Activated CD8-positive, alpha-beta memory T cell treated with anti-CD3 and anti-CD28 coated beads, Interleukin-2, amount 50 U/mL, for 1 hour (primary cell): ENCODE data around the gene PLA2G4E.

Source experiments
- DNase-seq: peaks from one replicate; pipeline ENCODE4 v3.0.0-alpha.2; 2020; ENCODE audit errors: extremely low read depth

The PLA2G4E gene, protein sequence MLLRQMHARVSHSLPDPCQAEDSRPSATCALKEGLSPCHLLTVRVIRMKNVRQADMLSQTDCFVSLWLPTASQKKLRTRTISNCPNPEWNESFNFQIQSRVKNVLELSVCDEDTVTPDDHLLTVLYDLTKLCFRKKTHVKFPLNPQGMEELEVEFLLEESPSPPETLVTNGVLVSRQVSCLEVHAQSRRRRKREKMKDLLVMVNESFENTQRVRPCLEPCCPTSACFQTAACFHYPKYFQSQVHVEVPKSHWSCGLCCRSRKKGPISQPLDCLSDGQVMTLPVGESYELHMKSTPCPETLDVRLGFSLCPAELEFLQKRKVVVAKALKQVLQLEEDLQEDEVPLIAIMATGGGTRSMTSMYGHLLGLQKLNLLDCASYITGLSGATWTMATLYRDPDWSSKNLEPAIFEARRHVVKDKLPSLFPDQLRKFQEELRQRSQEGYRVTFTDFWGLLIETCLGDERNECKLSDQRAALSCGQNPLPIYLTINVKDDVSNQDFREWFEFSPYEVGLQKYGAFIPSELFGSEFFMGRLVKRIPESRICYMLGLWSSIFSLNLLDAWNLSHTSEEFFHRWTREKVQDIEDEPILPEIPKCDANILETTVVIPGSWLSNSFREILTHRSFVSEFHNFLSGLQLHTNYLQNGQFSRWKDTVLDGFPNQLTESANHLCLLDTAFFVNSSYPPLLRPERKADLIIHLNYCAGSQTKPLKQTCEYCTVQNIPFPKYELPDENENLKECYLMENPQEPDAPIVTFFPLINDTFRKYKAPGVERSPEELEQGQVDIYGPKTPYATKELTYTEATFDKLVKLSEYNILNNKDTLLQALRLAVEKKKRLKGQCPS

DNA sequence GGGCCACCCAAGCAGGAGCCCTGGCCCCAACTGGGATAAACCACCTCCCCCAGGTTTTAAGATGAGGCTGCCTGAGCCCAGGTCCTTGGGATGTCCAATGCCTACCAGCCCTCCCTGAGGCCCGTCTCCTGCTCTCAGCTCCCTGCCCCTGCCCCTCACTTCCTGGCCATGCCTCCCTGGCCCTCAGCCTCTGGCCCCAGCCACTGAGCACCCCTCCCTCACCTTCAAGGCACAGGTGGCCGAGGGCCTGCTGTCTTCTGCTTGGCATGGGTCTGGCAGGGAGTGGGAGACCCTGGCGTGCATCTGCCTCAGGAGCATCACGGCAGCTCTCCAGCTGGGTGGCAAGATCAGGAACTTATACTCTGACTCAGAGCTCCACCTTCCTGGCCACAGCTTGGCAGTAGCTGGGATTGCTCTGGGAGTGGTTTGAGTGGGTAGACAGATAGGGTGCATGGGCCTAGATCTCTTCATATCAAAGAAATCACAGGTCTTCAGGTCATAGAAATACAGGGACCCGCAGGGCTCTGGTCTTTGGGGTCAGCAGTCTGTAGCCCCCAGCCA is at the start of gene PLA2G4E:
TSS of gene PLA2G4E (minus strand) at position 330 of the 561 bp plus-strand sequence. CDS start at position 318, 12 bp downstream.
- DNase-seq: no peak

- no peak for DNase-seq
Observed at GRCh38 chr15:42070279-42070975, 49.6 kb upstream of the PLA2G4E start.

DNA sequence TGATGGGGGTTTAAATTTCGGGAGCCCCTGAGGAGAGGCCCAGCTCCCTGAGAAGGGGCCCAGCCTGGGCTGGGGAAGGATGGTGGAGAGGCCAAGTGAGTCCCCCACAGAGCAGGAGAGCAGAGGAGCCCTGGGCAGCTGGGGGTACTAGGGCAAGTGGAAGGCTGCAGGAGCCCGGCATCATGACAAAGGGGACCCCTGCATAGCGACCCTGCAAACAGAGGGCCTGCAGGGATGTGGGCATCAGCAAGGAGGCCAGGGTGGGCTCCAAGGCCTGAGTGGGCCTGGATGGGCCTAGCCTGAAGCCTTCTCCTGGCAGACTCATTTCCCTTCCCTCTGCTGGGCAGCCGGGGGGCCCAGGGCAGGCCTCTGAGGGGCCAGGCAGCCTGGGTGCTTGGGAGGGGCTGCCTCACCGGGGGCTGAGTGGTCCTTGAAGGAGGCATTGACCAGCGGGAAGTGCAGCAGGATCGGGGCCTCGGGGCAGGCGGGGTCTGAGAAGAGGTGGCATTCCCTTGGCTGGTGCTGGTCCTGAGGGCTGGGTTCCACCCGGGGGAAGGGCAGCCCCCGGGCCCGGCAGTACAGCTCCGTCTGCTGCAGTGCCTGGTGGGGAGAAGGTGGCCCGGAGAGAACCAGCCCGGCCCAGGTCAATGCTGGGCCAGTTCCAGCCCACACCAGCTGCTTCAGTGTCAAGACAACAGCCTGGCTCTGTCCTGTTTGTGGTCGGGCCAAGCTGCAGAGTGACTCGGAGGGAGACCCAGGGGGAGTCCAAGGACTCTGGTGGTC is 48.8 kb upstream of the PLA2G4E start:
- DNase-seq: no peak

DNA sequence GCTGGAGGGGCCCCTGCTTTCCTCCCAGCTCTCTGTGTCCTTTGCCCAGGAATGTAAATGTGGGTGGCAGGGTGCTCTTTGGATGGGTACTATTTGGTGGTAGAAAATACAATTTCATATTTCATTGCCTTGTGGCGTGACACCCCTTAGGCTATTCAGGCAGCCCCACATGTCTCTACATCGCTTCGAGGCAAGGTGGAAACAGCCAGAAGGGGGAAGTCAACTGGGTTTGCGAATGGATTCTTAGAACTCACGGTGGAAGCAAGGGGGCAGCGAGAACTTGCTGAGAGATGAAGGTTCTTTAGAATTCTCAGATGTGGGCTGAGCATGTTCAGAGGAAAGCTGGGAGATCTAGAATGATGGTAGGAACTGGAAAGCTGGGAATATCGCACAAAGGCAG is 48.2 kb upstream of the PLA2G4E start:
- DNase-seq: no peak

GRCh38 chr15:42068601-42069000 is 47.8 kb upstream of the PLA2G4E start:
- DNase-seq: no peak

GRCh38 chr15:42066764-42067415 is 46.0 kb upstream of the PLA2G4E start:
- DNase-seq: no peak

- DNase-seq: no peak
Observed at GRCh38 chr15:42065468-42065867, 44.6 kb upstream of the PLA2G4E start.

DNA sequence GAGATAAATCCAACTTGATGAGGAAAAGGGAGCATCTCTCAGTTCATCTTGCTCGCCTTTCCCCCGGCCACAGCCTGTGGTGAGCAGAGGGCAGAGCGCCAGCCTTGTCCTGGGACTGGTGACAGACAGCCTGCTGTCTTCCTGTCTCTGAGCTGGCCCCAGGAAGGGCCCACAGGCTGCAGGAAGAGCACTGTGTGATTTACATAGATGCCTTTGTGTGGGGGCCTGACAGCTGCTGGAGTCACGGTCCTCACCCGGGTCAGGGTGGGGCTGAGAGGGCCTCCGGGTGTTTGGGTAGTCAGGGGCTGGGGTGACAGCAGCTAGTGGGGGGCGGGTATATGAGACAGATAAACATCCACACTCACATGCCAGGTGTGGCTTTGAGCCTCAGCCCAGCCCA is 44.2 kb upstream of the PLA2G4E start:
- no peak for DNase-seq

DNA sequence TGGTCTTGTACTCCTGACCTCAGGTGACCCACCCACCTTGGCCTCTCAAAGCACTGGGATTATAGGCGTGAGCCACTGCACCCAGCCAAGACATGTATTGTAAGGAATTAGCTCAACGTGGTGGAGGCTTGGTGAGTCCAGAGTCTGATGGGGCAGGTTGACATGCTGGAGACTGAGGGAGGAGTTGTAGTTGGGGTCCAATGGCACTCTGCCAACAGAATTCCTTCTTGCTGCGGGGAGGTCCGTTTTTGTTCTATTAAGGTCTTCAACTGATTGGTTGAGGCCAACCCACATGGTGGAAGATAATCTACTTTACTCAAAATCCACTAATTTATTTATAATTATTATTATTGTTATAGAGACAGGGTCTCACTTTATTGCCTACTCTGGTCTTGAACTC is 43.4 kb upstream of the PLA2G4E start:
- DNase-seq: no peak

GRCh38 chr15:42063122-42063848 is 42.4 kb upstream of the PLA2G4E start:
- DNase-seq: no peak

- DNase-seq: no peak
Observed at GRCh38 chr15:42062284-42062806, 41.5 kb upstream of the PLA2G4E start.

DNA sequence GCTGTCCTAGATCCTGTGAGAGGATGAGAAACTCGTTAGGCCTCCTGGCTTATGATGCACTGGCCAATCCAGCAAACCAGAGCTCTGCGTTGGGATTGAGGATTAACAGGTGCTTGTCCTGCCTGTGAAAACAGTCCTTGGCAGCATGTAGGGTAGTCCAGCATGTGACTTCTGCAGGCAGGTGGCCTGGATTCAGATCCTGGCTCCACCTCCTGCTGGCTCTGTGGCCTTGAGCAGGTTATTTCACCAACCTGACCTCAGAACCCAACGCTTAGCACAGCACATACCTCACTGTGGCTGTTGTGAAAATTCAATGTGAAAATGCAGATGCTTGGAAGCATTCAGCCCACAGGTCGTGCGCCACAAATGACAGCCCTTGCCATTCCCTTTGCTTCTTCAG is 40.0 kb upstream of the PLA2G4E start:
- no peak for DNase-seq

GRCh38 chr15:42060477-42060763 is 39.6 kb upstream of the PLA2G4E start:
- no peak for DNase-seq

GRCh38 chr15:42059661-42060476 is 39.0 kb upstream of the PLA2G4E start:
- peak; percentile 9 for DNase-seq

GRCh38 chr15:42058791-42059190 is 37.9 kb upstream of the PLA2G4E start:
- no peak for DNase-seq

- DNase-seq: no peak
Observed at GRCh38 chr15:42057799-42058646, 37.2 kb upstream of the PLA2G4E start.

DNA sequence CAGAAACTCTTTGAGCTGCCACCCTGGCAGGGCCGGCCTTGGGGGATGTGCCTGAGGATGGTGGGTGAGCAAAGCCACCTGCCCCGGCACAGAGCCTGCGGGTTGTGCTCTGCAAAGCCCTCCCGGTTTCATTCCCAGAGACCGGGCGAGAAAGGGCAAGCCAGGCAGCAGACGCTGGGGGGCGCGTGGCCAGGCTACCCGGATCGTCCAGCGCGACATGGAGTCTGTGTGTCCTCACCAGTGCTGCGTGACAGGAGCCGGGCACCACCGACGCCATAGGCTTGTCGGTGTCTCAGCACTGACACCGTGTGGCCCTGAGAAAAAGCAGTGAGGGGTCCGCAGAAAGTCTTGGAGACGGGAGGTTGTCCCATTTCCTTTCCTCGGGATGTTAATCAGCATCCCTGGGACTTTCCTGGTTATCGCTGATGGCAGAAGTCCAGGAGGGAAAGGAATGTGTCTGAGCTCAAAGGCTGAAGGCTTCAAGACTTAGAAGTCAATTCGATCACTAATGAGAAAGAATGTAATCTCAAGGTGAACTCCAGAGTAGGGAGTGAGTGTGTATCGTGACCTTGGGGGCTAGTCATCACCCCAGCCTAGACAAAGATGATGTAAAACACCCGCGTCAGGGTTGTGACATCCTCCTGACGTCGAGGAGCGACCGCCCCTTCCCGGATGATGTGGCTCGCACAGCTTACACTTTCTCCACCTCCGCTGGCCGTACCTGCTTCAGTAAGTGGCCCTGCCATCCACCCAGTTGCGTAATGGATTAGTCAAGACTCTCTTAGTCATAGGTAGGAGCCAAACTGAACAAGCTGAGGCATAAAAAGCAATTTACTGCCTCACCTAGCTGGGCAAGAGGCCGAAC is 36.3 kb upstream of the PLA2G4E start:
- DNase-seq: peak; percentile 11
